Testis (tissue), 3 donors: ENCODE measurements around the gene ANKRD44. TPM values are rescaled to one million over a fixed set of nuclear protein-coding genes. Genes with fewer than 3 reads are reported as not detected.

Experiments used
- DNase-seq: peaks from one replicate; pipeline ENCODE4 v3.0.0-alpha.2; 2019
- H3K27ac ChIP-seq, 2 donors: fragments of 200-600 bp; sonication (generic); one replicate each; pipeline ENCODE4 v1.5.1; 2019
- H3K27me3 ChIP-seq: fragments of 200-600 bp; sonication (generic); one replicate; pipeline ENCODE4 v1.5.1; 2019
- H3K36me3 ChIP-seq: fragments of 200-600 bp; sonication (generic); one replicate; pipeline ENCODE4 v1.5.1; 2017; ENCODE audit warnings: low read depth; ENCODE audit errors: missing control alignments
- H3K4me1 ChIP-seq: fragments of 200-600 bp; sonication (generic); one replicate; pipeline ENCODE4 v1.5.1; 2019
- H3K4me3 ChIP-seq, 2 donors: fragments of 200-600 bp; sonication (generic); one replicate each; pipeline ENCODE4 v1.5.1; 2017 to 2019
- H3K9me3 ChIP-seq: fragments of 200-600 bp; sonication (generic); one replicate; pipeline ENCODE4 v1.5.1; 2017
- POLR2A ChIP-seq: fragments of 450-650 bp; IDR thresholded peaks from one replicate; pipeline ENCODE4 v1.6.1; 2017; ENCODE audit warnings: antibody characterized with exemption, mild to moderate bottlenecking, moderate library complexity
- WGBS, 2 donors: methylation state at CpG; one replicate each; pipeline ENCODE4 v1.1.5; 2018; 5-methylcytosine and 5-hydroxymethylcytosine counted together
- intact Hi-C: fragments of 100-400 bp; cut with DNase I; formaldehyde crosslinking; loops from one replicate; pipeline ENCODE4 v1.15.1; 2023; ENCODE audit warnings: low total_unique reads
- polyA plus RNA-seq: library from polyadenylated mRNA; stranded (reverse); fragments of 350-450 nt; fragmentation: Illumina TruSeq; extraction: RNeasy Lipid Tissue Mini Kit (QIAGEN cat#74804); gene quantifications from one replicate; pipeline ENCODE4 v1.2.3, GENCODE V29; 2014; ENCODE audit warnings: low read depth, low replicate concordance; ENCODE audit not compliant: insufficient read depth
- total RNA-seq, 2 donors: library from RNA; depleted of rRNA; stranded (reverse); fragments of >200 nt; gene quantifications; one replicate each; pipeline ENCODE4 v1.2.3, GENCODE V29; 2016
- TF ChIP-seq, protein P1 (sequence below), 3 experiments: fragments of 450-650 bp in 2 of 3; fragments of 200-600 bp in 1 of 3; sonication (generic) in 1 of 3; IDR thresholded peaks; one replicate each; pipeline ENCODE4 v1.5.1; 2016 to 2019; ENCODE audit warnings: antibody characterized with exemption in 3 of 3, mild to moderate bottlenecking in 2 of 3, moderate library complexity in 1 of 3

The ANKRD44 gene
- total and polyA plus RNA-seq, 3 donors from 2014 or later = 11.2 to 14.5 (median 11.5) TPM

DNA sequence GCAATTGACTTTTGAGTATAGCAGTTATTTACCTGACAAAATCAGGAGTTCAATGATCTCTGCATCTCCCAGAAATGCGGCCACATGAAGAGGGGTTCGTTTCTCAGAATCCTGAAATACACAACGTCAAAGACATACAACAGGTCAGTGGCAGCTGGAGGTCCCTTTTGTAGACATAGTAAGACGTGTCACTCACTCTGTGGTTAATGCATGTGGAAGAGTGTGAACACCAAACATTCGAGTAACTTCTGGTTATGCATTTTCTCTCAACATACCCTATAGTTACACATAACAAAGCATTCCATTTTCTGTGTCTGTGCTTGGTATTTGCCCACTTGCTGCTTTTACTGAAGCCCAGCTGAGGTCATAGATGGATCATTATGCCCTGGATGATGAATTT is 163.6 kb downstream of the ANKRD44 start:
- TF ChIP-seq, protein P1, sequence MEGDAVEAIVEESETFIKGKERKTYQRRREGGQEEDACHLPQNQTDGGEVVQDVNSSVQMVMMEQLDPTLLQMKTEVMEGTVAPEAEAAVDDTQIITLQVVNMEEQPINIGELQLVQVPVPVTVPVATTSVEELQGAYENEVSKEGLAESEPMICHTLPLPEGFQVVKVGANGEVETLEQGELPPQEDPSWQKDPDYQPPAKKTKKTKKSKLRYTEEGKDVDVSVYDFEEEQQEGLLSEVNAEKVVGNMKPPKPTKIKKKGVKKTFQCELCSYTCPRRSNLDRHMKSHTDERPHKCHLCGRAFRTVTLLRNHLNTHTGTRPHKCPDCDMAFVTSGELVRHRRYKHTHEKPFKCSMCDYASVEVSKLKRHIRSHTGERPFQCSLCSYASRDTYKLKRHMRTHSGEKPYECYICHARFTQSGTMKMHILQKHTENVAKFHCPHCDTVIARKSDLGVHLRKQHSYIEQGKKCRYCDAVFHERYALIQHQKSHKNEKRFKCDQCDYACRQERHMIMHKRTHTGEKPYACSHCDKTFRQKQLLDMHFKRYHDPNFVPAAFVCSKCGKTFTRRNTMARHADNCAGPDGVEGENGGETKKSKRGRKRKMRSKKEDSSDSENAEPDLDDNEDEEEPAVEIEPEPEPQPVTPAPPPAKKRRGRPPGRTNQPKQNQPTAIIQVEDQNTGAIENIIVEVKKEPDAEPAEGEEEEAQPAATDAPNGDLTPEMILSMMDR (IDR thresholded peaks at IDR 0.05) = no peak
- TF ChIP-seq POLR2A = no peak
- no peaks in the 10 kb centered on the region for H3K27me3 ChIP-seq
- no peaks in the 10 kb centered on the region for H3K4me1 ChIP-seq
- H3K4me3 ChIP-seq = no peak overlapping the region
- no peak for DNase-seq
- H3K27ac ChIP-seq = no peak overlapping the region
- H3K36me3 ChIP-seq = no peaks in the 10 kb centered on the region
- intact Hi-C loops = no loop called here
- WGBS, 2 donors = 78 to 80% methylated on average over 5 of the region's 5 CpGs
- no peaks in the 10 kb centered on the region for H3K9me3 ChIP-seq

DNA sequence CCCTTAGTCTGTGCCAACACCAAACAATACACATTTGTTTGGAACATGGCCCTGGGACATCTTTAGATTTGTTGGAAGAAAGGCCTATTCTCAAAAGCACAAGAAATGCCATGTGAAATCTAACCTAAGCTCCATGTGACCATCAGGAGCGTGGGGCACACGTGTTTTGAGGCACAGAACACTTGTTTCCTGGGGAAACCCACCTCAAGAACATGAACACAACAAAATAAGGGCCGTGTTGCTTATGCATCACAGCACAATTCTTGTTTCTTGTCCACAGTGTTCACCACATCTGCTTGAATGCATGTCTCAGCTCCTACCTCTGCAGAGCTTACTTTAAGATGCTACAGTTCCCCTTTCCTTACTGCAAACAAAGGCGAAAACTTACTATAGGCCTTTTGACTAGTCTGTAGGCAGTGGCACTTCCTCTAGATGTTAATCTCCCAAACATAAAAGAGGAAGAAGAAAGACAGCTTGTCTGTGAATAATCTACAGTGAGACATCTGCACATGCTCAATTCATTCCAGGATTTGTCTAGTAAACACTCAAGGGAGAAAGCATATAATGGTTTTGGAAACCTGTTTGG is 165.0 kb downstream of the ANKRD44 start:
- WGBS, 2 donors = 77 to 81% methylated on average over 4 of the region's 4 CpGs
- intact Hi-C loops = no loop called here
- H3K9me3 ChIP-seq = no peaks in the 10 kb centered on the region
- no peak for TF ChIP-seq POLR2A
- TF ChIP-seq, protein P1 (IDR thresholded peaks at IDR 0.05) = no peak
- no peak overlapping the region for H3K27ac ChIP-seq
- DNase-seq = no peak
- no peak overlapping the region for H3K4me3 ChIP-seq
- H3K36me3 ChIP-seq = no peaks in the 10 kb centered on the region
- H3K27me3 ChIP-seq = no peaks in the 10 kb centered on the region
- H3K4me1 ChIP-seq = no peaks in the 10 kb centered on the region

DNA sequence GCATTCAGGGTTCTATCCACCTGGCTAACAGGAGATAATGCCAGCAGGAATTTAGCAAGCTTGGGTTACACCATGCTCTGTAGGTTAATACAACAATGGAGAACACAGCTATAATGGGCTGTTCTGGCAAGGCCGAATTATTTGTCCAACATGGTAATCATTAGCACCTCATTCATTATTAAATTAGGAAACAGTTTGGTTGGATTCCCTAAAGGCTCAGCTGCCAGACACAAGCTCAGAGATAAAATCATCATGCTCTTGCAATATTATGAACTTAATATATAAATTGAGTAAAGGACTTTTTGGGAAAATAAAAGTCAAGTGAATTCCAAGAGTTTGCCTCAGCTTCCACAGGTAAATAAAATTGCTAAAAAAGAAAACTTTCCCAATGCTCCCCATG is 166.4 kb downstream of the ANKRD44 start:
- TF ChIP-seq POLR2A = no peak
- TF ChIP-seq, protein P1 (IDR thresholded peaks at IDR 0.05) = no peak
- no peak for DNase-seq
- H3K27me3 ChIP-seq = no peaks in the 10 kb centered on the region
- no peaks in the 10 kb centered on the region for H3K9me3 ChIP-seq
- H3K4me1 ChIP-seq = no peaks in the 10 kb centered on the region
- H3K27ac ChIP-seq = no peak overlapping the region
- H3K4me3 ChIP-seq = no peak overlapping the region
- intact Hi-C loops = no loop called here
- no peaks in the 10 kb centered on the region for H3K36me3 ChIP-seq
- WGBS, 2 donors = 87 to 91% methylated on average over 1 of the region's 1 CpG

DNA sequence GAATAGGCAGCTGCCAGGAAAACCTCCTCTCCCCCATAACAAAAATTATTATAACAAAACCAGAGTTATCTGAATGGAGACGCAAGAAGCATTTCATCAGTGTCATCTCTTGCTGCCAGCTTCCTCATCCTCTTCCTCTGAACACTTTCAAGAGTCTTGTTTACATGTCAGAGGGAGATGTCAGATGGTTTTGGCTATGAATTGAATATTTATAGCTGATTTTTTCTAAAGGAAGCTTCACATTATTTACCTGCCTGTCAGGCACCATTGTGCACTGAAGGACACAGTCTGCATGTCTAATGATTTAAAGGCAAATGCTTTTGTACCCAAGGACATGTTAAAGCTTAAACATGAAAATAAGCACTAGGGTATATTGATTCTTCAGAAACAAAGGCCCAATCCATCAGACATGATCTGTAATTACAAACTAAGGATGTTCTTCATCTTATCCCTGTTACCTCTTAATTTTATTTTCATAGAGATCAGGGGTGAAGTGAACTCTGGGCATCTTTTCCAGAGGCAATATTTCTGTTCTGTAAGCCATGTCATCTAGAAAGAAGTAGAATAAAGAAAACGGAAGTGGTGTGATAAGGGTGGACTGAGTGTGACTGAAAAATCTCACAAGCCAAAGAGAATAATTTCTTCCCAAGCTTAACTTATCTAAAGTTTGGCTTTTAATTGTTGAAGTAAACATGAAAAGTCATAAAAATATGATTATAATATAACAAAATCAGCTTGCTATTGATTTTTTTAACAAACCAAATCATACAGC is 168.7 kb downstream of the ANKRD44 start:
- H3K27ac ChIP-seq = no peak overlapping the region
- no peak for DNase-seq
- no peaks in the 10 kb centered on the region for H3K4me1 ChIP-seq
- H3K27me3 ChIP-seq = no peaks in the 10 kb centered on the region
- H3K4me3 ChIP-seq = no peak overlapping the region
- no peaks in the 10 kb centered on the region for H3K9me3 ChIP-seq
- 65 to 74% methylated on average over 2 of the region's 2 CpGs for WGBS, 2 donors
- TF ChIP-seq POLR2A = no peak
- TF ChIP-seq, protein P1 (IDR thresholded peaks at IDR 0.05) = no peak
- H3K36me3 ChIP-seq = no peaks in the 10 kb centered on the region
- intact Hi-C loops = no loop called here
